Gastroesophageal sphincter (tissue), 3 donors: ENCODE data around the gene SAMD3.

Experiments used
- EP300 ChIP-seq: sonication (generic); formaldehyde crosslinking; IDR thresholded peaks from one replicate; pipeline ENCODE4 v1.6.1; 2017; ENCODE audit warnings: antibody characterized with exemption, mild to moderate bottlenecking
- POLR2A ChIP-seq, 2 donors: fragments of 450-650 bp; IDR thresholded peaks; one replicate each; pipeline ENCODE4 v1.6.1; 2017; ENCODE audit warnings: antibody characterized with exemption in 2 of 2, mild to moderate bottlenecking in 2 of 2, moderate library complexity in 1 of 2
- TF ChIP-seq, protein P1 (sequence below), 4 experiments: fragments of 200-600 bp in 2 of 4; fragments of 450-650 bp in 2 of 4; sonication (generic) in 1 of 4; IDR thresholded peaks; one replicate each; pipeline ENCODE4 v1.5.1; 2017 to 2019; ENCODE audit warnings: antibody characterized with exemption in 4 of 4, mild to moderate bottlenecking in 2 of 4, moderate library complexity in 2 of 4

- no peak for TF ChIP-seq POLR2A (IDR thresholded peaks at IDR 0.05)
- TF ChIP-seq EP300, result no peak
- TF ChIP-seq, protein P1, sequence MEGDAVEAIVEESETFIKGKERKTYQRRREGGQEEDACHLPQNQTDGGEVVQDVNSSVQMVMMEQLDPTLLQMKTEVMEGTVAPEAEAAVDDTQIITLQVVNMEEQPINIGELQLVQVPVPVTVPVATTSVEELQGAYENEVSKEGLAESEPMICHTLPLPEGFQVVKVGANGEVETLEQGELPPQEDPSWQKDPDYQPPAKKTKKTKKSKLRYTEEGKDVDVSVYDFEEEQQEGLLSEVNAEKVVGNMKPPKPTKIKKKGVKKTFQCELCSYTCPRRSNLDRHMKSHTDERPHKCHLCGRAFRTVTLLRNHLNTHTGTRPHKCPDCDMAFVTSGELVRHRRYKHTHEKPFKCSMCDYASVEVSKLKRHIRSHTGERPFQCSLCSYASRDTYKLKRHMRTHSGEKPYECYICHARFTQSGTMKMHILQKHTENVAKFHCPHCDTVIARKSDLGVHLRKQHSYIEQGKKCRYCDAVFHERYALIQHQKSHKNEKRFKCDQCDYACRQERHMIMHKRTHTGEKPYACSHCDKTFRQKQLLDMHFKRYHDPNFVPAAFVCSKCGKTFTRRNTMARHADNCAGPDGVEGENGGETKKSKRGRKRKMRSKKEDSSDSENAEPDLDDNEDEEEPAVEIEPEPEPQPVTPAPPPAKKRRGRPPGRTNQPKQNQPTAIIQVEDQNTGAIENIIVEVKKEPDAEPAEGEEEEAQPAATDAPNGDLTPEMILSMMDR (IDR thresholded peaks at IDR 0.05), result no peak
These were observed 109.5 kb downstream of the SAMD3 start for GRCh38 chr6:130113201-130113710.
